DOHH2 (cell line): ENCODE data around the gene FOXK1.

ENCODE experiments used
- EZH2phosphoT487 ChIP-seq: fragments of 200-600 bp; sonication (generic); IDR thresholded peaks from 2 replicates; pipeline ENCODE4 v1.6.1; 2017; ENCODE audit warnings: borderline replicate concordance, mild to moderate bottlenecking, antibody characterized with exemption, low read length, moderate library complexity, mixed read lengths
- TF ChIP-seq, protein P1 (sequence below): fragments of 200-600 bp; sonication (generic); IDR thresholded peaks from one replicate; pipeline ENCODE4 v1.5.1; 2014; ENCODE audit warnings: antibody characterized with exemption, mild to moderate bottlenecking, low read depth, low read length; ENCODE audit not compliant: poor library complexity, severe bottlenecking

DNA sequence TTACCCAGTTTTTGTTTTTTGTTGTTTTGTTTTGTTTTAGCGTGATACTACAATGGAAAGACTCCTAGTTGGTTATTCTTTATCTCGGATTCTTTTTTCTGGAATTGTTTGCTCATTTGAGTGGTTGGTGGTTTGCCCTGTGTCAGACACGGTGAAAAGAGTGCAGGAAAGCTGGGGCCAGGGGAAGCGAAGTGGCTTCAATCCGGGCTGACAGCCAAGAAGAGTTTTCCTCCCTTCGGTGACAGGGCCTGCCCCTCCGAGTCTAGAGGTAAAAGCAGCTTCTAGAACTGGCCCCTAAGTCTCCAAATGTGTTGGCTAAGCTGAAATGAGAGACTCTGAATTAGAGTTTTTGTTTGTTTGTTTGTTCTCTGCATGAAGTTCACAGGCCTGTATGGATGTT, 87.7 kb downstream of the FOXK1 start:
- TF ChIP-seq, protein P1, sequence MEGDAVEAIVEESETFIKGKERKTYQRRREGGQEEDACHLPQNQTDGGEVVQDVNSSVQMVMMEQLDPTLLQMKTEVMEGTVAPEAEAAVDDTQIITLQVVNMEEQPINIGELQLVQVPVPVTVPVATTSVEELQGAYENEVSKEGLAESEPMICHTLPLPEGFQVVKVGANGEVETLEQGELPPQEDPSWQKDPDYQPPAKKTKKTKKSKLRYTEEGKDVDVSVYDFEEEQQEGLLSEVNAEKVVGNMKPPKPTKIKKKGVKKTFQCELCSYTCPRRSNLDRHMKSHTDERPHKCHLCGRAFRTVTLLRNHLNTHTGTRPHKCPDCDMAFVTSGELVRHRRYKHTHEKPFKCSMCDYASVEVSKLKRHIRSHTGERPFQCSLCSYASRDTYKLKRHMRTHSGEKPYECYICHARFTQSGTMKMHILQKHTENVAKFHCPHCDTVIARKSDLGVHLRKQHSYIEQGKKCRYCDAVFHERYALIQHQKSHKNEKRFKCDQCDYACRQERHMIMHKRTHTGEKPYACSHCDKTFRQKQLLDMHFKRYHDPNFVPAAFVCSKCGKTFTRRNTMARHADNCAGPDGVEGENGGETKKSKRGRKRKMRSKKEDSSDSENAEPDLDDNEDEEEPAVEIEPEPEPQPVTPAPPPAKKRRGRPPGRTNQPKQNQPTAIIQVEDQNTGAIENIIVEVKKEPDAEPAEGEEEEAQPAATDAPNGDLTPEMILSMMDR: no peak
- TF ChIP-seq EZH2phosphoT487: no peak
